Peyer's patch (tissue), 4 donors: Measurements from ENCODE around the gene LBHD2. TPM values are rescaled to one million over a fixed set of nuclear protein-coding genes. Genes with fewer than 3 reads are reported as not detected.

ENCODE experiments used
- DNase-seq, 3 donors: peaks; one replicate each; pipeline ENCODE4 v3.0.0-alpha.2; 2017 to 2019
- H3K27ac ChIP-seq, 4 donors: fragments of 200-600 bp; sonication (generic); one replicate each; pipeline ENCODE4 v1.5.1; 2016 to 2019
- H3K27me3 ChIP-seq, 2 donors: fragments of 200-600 bp; sonication (generic); one replicate each; pipeline ENCODE4 v1.5.1; 2019
- H3K36me3 ChIP-seq, 3 donors: fragments of 200-600 bp; sonication (generic); one replicate each; pipeline ENCODE4 v1.5.1; 2016 to 2019
- H3K4me1 ChIP-seq, 4 donors: fragments of 200-600 bp; sonication (generic); one replicate each; pipeline ENCODE4 v1.5.1; 2016 to 2019
- H3K4me3 ChIP-seq, 4 donors: fragments of 200-600 bp; sonication (generic); 1 replicate in 3 of 4; 2 replicates in 1 of 4; pipeline ENCODE4 v1.5.1; 2016 to 2019; ENCODE audit warnings: mild to moderate bottlenecking in 1 of 4
- H3K9me3 ChIP-seq, 4 donors: fragments of 200-600 bp; sonication (generic); one replicate each; pipeline ENCODE4 v1.5.1; 2016 to 2019; ENCODE audit warnings: mild to moderate bottlenecking in 1 of 4
- POLR2A ChIP-seq, 2 donors: fragments of 450-650 bp; IDR thresholded peaks; one replicate each; pipeline ENCODE4 v1.5.1; 2017; ENCODE audit warnings: antibody characterized with exemption in 2 of 2, mild to moderate bottlenecking in 2 of 2, moderate library complexity in 2 of 2
- total RNA-seq, 4 donors: library from RNA; depleted of rRNA; stranded (reverse); fragments of >200 nt; gene quantifications; one replicate each; pipeline ENCODE4 v1.1.0, GENCODE V29; 2016
- TF ChIP-seq, protein P1 (sequence below), 6 experiments: fragments of 450-650 bp in 4 of 6; fragments of 200-600 bp in 2 of 6; sonication (generic) in 1 of 6; IDR thresholded peaks; one replicate each; pipeline ENCODE4 v1.5.1; 2017 to 2019; ENCODE audit warnings: antibody characterized with exemption in 6 of 6, mild to moderate bottlenecking in 3 of 6, moderate library complexity in 1 of 6

The LBHD2 gene
- total RNA-seq, 4 donors from 2014 or later = not detected

DNA sequence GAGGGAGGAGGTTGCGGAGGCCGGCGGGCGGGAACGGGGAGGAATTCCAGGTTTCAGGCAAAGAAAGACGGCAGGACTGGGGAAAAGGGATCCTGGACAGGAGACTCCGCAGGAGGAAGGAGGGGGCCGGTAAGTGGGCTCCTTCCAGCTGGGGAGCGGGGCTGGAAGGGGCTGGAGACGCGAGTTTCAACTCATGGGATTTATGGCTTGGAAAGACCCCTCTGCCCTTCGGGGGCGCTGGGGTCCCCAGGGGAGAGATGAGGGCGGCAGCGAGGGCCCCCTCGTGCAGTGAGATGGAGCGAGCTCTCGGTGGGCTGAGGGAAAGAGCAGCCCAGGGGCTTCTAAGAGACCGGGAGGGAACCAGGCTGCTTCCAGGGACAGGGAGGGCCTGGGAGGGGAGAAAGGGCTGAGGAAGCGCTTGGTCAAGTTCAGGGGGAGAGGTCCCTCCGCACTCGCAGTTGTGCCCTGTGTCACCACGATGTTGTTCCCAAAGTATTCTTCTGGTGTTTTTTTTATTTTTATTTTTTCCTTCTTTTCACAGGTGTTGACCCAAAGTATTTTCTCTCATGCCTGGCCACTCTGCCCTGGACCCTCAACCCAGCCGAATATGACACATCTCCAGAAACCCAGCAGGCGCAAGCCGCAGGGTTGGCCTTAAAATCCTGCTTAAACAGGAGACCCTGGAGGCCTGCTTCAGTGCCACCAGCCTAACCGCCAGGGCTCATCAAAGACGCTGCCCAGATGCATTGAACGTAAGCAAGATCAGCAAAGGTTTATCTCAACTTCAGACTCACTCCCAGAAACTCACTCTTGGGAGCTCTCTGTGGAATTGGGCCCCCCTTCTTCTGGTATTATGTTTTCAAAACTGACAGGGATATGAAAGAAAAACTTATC, 55.4 kb downstream of the LBHD2 start:
- Histone ChIP-seq H3K27ac (no peak overlapping the region), H3K4me3 (no peak overlapping the region), H3K9me3 (no peaks in the 10 kb centered on the region), H3K36me3 (peaks cover 0 to 7% (median 0%) of the 10 kb centered on the region in 3 donors), H3K27me3 (peaks cover 0 to 7% of the 10 kb centered on the region in 2 donors), H3K4me1 (peaks cover 0 to 15% (median 0%) of the 10 kb centered on the region in 4 donors)
- TF ChIP-seq POLR2A (IDR thresholded peaks at IDR 0.05) = no peak
- TF ChIP-seq, protein P1, sequence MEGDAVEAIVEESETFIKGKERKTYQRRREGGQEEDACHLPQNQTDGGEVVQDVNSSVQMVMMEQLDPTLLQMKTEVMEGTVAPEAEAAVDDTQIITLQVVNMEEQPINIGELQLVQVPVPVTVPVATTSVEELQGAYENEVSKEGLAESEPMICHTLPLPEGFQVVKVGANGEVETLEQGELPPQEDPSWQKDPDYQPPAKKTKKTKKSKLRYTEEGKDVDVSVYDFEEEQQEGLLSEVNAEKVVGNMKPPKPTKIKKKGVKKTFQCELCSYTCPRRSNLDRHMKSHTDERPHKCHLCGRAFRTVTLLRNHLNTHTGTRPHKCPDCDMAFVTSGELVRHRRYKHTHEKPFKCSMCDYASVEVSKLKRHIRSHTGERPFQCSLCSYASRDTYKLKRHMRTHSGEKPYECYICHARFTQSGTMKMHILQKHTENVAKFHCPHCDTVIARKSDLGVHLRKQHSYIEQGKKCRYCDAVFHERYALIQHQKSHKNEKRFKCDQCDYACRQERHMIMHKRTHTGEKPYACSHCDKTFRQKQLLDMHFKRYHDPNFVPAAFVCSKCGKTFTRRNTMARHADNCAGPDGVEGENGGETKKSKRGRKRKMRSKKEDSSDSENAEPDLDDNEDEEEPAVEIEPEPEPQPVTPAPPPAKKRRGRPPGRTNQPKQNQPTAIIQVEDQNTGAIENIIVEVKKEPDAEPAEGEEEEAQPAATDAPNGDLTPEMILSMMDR (IDR thresholded peaks at IDR 0.05) = no peak
- DNase-seq = no peak

Other genes with a start within 250 kb of the LBHD2 start
- 1,000 to 10,000 TPM in 1 of 4 donors, 100 to 1,000 TPM in 2, 10 to 100 TPM in 1; 89.1 to 1,110 (median 806) TPM for gene AMN, start 161.5 kb upstream of the LBHD2 start, total RNA-seq
- gene CDC42BPB, start 26.7 kb upstream of the LBHD2 start, total RNA-seq = 100 to 1,000 TPM; 145 to 255 (median 197) TPM
- gene EXOC3L4, start 10.5 kb downstream of the LBHD2 start, total RNA-seq = 10 to 100 TPM; 20.6 to 69.5 (median 34.1) TPM
- gene TNFAIP2, start 39.3 kb downstream of the LBHD2 start, total RNA-seq = 10 to 100 TPM; 10.5 to 94.9 (median 31.1) TPM